ENCODE results near the gene TRABD2A.
"Not testable (repeated sequence)": the region's sequence is repeated elsewhere in the genome, so short reads cannot be mapped to it uniquely, and the experiment has no call there.

TRABD2A gene, protein sequence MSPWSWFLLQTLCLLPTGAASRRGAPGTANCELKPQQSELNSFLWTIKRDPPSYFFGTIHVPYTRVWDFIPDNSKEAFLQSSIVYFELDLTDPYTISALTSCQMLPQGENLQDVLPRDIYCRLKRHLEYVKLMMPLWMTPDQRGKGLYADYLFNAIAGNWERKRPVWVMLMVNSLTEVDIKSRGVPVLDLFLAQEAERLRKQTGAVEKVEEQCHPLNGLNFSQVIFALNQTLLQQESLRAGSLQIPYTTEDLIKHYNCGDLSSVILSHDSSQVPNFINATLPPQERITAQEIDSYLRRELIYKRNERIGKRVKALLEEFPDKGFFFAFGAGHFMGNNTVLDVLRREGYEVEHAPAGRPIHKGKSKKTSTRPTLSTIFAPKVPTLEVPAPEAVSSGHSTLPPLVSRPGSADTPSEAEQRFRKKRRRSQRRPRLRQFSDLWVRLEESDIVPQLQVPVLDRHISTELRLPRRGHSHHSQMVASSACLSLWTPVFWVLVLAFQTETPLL

DNA sequence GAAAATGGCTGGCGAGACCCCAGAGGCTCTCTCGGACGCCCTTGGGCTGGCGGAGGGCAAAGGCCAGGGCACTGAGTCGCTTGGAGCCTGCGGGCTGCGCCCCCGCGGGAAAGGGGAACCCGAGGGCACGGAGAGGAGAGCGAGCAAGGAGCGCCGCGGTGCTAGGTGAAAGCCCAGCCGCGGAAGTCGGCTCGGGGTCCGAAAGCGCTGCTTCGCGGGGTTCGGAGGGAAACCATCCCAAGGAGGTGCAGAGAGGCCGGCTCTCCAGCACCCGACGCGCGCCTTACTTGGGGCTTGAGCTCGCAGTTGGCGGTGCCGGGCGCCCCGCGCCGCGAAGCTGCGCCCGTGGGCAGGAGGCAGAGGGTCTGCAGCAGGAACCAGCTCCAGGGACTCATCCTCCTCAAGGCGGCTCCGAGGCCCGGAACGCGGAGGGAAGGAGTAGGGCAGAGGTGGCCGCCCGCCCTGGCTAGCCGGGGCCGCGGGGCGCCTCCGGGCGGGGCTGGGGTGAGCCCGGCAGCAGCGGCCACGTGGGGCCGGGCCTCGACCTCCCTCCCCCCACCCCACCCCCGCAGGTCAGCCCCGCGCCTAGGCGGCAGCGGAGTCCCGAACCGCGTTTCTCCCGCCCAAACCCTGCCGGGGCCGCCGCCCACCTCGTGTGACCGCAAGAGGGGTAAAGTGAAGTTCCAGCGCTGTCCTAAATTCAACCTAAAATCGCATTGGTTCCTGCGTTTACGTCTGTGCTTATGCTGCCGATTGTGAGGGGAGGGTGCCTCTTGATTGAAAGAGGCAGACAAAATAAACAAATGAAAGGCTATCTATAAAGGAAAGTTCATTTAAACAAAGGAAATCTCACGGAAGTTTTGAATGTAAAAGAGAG lies at the start of gene TRABD2A:
Gene TRABD2A, minus strand, starts transcription at position 440 of the 877 bp plus-strand sequence. Its CDS starts 45 bp downstream, at position 395.
- DNase-seq = no peak

DNA sequence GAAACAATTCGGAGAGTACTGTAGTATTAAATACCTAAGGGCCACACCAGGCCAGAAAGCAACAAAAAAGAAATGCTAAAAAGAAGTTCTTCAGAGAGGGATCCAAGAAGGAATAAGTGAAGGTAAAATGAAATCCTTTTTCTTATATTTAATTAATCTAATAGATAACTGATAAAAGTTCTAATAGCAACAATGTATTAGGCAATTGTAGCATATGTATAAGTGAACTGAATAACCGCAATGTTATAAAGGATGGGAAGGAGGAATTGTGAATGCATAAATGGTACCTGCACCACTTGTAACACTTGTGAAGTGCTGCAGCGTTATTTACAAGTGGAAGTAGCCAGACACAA lies 46.4 kb upstream of the TRABD2A start:
- no peak for DNase-seq

DNA sequence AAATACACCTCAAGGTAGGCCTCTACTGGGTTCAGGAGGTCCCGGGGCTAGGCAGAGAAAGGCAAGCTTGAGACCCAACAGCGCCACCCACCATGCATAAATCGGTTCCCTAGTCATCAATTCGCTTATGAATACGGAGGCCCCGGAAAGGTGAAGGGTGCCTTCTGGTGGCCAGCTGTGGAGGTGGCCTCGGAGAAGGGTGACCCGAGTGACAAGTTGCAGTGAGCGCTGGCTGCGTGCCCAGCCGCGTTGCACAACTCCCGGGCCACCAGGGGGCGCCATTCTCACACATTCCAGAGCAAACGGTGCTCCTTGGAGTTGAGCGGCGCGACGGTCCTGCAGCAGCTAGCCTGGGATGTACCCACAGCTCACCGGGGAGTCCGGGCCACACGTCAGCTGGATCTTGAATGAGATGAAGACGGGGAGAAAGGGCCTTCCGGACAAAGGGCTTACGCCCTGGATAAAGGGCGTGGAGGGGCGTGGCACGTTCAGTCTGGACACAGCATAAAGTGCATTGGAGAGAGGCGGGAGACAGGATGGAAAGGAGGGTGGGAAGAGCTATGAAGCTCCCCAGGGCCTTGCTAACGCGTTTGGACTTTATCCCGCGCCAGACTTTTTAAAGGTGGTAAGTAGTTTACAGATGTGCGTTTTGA lies 45.0 kb upstream of the TRABD2A start:
- no peak for DNase-seq

DNA sequence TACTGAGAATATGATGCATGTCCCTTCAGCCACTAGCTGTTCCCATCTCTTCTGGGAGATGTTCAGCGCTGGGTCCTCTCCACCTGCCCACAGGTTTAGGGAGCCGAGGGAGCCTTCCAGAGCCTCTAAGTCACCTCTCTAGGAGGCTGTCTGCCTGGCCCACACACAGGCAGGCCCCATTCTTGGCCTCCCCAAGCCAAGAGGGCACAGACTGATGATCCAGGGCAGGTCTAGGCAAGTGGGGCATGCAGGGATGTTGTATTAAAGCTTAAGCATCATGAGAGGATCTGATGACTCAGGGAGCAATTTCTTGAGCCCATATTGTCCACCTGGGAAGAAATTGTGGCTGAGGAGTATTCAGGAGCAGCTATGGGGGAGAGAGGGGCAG lies 44.4 kb upstream of the TRABD2A start:
- no peak for DNase-seq

DNA sequence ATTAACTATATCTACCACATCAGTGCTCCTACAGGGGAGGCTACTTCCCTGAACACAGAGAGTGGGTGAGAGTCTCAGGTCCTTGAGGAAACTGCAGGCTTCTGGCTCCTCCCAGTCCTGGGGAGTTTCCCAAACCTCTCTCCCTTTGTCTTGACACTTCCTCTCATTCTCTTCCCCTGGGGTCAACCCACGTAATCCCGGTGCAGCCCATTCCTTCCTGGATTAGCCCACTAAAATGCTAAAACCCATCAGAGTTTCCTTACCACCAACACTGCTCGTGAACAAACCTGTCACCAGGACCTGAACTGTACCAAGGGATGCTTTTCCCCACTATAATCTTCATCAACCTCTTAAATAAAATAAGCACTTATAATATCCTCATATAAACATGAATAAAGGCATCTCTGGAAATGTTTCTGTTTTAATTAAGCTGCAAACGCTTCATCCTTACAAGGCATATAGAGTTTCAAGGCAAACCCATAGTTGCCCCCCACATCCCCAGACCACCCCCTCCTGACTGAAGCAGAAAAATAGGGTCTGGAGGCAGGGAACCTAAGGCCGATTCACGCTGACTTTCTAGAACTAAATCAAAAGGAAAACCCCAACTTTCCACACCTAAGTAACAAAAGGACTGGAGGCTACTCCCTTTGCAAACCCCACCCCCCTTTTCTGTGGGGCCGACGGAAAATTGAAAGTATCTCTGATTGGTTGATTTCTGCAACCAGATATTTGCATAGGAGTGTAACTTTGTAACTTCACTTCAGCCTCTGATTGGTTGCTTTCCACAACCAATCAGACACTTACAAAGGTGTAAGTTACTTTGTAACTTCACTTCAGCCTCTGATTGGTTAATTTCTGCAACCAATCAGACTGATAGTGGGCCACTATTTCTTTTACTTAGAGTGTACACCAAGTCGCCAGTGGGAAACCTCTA lies 43.6 kb upstream of the TRABD2A start:
- DNase-seq = no peak

DNA sequence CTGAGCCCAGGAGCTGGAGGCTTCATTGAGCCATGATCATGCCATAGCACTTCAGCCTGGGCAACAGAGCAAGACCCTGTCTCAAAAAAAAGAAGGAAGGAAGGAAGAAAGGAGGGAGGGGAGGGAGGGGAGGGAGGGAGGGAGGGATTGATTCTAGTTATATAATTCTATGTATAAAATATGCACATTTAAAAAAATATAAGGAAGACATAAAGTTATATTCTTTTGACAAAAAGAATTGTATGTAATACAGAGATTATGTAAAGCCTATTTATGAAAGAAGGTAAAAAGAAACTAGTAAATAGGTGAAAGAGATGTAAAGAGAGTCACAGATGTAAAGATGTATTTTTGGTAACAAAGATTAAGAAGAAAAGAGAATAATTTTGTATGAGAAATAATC lies 42.1 kb upstream of the TRABD2A start:
- no peak for DNase-seq

DNA sequence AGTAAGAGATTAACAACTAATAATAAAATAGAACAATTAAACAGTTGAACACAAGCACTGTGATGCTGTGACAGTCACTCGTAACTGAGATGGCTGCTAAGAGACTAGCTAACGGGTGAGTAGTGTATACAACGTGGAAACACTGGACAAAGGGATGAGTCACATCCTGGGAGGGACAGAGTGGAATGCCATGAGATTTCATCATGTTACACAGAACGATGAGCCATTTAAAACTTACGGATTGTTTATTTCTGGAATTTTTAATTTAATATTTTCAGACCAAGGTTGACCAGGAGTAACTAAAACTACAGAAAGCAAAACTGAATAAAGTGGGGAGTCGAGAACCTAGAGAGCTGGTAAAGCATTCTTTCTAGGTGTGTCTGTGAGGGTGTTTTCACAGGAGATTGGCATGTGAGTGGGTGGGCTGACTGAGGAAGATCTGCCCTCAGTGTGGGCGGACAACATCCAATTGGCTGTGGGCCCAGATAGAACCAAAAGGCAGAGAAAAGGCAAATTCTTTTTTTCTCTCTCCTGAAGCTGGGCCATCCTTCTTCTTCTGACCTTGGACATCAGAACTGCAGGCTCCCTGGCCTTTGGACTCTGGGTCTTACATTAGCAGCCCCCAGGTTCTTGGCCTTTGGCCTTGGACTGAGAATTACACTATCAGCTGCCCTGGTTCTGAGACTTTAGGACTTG lies 39.1 kb upstream of the TRABD2A start:
- no peak for DNase-seq

DNA sequence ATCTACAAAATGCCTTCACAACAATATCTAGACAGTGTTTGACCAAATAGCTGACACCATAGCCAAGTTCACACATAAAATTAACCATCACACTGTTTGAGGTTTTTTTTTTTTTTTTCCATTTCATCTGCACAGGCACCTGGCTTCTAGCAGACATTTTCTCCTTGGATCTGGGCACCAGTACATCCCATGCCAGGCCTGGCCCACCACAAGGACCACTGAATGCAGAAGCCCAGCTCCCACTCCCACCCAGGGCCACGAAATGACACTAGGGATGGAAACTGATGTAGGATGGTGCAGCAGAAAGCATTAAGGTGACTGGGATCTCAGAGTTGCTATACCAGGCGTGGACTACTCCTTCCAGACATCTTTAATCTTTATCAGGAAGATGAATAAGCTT lies 37.5 kb upstream of the TRABD2A start:
- DNase-seq = no peak

DNA sequence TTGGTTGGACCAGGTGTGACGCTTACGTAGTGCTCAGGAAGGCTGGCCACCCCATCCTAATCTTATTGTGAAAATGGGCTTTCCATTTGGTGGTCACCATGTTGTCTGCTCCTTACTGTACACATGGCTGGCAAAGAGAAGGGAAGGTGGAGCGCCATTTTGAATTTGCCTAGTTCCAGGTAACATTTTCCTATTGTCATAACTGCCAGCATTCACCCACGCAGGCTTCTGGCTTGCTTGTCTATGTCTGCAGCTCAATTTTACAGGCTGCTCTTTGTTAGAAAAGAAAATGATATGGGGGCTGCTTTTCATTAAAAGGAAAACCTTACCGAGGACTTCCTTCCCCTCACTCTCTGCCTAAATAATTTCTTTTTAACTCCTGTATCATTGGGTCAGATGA lies 36.9 kb upstream of the TRABD2A start:
- DNase-seq = not testable (repeated sequence)

DNA sequence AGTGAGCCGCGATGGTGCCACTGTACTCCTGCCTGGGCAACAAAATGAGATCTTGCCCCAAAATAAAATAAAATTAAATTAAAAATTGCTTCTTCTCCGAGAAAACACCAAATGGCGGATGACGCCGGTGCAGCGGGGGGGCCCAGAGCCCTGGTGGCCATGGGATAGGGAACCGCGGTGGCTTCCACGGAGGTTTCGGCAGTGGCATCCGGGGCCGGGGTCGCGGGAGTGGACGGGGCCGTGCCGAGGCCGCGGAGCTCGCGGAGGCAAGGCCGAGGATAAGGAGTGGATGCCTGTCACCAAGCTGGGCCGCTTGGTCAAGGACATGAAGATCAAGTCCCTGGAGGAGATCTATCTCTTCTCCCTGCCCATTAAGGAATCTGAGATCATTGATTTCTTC lies 34.8 kb upstream of the TRABD2A start:
- not testable (repeated sequence) for DNase-seq

DNA sequence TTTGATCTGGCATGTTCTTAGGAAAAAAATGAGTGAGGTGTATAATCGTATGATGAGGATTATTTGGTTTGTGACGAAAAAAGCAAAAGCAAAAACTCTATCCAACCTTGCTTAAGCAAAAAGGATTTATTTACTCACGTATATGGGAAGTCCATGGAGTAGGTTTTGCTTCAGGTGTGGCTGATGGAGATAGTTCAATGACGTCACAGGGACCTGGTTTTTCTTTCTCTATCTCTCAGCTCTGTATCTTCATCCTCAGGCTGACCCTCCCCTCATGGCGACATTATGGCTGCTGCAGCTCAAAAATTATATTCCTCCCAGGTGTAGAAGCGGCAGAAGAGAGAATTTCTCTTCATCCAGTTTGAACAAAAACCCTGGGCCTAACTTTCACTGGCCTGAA lies 33.5 kb upstream of the TRABD2A start:
- DNase-seq = no peak

DNA sequence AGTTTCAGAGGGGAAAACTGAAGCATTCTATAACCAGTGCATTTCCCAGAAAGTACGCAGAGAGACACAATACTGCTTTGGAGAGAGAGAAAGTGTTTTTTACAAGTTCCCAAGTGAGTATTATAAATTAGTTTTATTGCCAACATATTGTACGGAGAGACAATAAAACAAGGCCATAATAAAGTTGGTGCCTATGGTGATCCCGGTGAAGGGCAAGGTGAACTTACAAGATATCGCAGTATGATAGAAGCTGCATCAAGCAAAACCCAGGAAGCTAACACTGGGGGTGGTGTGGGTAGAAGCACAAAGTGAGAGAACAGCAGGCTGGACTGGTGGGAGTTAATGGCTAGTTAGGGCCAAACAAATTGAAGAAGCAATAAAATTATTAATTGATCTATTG lies 32.1 kb upstream of the TRABD2A start:
- DNase-seq = no peak

DNA sequence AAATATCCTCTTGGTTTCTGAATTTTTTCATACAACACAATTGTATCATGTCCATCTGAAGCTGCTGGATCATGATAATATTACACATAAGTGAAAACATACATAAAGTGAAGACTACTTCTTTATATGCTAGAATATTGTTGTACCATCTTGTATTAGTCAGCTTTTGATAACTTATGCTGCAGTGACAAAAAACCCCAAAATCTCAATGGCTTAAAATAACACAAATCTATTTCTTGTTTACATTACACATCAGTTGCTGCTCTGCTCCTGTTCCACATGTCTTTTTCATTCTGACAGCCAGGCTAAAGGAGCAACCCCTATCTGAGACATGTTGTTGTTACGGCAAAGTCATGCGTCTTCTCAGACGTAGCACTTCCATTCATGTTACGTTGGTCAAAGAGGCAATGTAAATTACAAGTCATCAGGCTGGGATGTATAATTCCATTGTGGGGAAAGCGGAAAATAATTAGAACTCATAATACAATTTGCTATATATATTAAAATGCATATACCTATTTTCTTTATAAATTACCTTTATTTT lies 30.3 kb upstream of the TRABD2A start:
- DNase-seq = no peak

DNA sequence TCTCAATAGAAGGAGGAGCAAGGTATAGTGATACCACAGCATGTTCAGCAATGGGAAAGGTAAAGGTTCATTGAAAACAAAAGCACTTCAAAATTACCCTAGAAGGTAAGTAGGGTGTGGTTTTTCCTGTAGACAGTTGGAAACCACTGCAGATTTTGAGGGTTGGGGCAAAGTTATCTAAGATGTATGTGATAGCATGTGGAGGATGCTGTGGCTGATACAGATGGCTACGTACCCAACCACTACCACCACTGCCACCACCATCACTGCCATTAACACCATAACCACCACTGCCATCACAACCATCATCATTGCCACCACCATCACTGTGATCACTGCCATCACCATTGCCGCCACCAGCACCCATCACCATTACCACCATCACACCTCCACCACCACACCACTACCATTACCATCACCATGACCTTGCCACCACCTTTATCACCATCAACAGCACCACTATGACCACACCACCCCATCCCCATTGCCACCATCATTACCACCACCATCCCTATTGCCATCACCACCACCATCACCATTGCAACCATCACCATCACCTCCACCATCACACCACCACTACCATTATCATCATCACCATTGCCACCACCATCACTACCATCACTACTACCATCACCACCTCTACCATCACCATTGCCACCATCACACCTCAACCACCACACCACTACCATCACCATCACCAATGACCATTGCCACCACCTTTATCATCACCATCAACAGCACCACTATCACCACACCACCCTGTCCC lies 28.2 kb upstream of the TRABD2A start:
- DNase-seq = no peak

DNA sequence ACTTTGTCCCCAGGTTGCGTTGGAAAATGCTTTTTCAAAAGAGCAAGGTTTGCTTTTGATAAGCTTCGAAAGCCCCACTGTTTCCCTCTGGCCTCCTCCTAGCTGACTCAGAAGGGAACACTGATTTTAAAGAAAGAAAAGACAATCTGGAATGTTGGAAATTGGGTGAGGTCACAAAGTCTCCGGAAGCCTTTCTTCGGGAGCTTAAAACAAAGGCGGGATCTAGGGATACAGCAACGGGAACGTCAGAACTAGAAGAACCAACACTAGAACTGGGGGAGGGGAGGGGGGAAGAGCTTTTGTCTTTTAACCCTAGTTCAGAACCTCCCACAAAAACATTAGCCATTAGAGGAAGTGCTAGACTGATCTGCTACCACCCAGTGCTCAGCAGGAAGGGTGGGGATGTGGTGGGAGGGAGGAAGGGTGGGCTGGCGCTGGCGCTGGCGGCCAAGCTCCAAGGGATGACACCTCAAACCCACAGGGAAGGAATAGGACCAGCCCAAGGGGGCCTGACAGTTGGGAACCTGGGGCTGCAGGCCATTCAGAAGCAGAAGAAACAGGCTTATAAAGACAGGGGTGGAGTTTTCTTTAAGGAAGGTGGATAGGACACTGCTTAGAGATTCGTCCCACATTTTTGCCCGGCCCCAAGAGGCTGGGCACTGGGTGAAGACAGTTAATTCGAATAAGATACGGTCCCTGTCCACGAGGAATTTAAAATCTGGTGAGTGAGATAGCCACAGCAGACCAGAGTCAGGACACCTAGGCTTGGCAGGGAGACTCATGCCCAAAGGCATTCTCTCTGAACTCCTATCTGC lies 26.2 kb upstream of the TRABD2A start:
- DNase-seq = no peak

DNA sequence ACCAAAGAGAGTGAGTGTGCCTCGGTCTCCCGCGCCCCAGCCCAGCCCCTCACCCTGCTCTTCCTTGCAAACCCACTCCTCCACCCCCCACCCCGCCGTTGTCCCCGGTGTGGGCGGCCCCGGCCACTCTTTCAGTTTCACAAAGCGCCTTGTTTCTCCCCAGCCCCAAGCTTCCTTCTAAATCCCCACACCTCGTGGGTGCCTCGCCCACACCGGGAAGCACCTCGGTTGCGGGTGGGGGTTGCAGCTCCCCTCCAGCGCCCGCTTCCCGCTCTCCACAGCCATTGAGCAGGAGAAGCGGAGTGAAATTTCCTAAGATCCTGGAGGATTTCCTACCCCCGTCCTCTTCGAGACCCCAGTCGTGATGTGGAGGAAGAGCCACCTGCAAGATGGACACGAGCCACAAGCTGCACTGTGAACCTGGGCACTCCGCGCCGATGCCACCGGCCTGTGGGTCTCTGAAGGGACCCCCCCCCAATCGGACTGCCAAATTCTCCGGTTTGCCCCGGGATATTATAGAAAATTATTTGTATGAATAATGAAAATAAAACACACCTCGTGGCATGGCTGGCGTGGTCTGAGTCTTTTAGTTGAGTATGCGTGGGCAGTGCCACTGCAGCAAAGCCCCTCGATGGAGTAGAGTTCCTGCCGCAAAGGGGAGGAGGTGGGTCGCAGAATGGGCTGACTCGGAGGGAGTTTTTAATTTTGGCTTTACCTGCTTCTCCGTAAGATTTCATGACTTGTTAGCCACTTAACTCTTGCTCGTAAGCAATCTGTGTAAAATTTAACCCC lies 25.4 kb upstream of the TRABD2A start:
- peak; percentile 11 for DNase-seq

DNA sequence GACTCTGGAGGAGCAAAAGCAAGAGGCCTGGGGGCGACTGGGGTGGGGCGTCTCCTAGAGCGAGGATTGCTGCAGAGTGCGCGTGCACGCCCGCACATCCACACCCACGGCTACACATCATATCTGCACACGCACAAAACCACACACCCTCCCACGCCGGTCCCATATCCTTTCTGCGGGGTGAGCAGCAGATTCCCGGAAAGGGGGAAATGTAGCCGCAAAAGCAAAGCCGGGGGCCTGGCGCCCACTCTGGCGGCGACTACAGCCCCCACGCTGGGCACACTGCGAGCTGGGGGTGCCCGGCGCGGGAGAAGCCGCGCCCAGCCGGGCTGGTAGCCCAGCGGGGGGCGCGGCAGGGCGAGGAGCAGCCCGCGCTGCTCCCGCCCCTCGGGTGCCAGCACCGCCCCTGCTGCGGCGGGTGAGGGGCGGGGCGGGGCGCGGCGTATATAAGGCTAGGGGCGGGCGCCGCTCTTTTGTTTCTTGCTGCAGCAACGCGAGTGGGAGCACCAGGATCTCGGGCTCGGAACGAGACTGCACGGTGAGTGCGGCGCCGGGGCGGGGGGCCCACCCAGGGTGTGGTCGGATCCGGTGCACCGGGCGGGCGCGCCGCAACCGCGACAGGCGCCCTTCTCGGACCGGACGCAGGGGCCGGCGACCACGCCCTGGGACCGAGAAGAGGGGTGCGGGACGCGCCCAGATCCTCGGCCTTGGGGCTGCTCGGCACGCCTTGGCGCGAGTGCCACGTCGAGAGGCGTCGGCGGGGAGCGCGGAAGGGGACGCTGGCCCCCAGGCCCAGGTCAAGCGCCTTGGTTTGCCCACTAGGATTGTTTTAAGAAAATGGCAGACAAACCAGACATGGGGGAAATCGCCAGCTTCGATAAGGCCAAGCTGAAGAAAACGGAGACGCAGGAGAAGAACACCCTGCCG lies 24.6 kb upstream of the TRABD2A start, which contains the start of gene TMSB10:
Gene TMSB10, plus strand, starts transcription at position 476 of the 927 bp plus-strand sequence.
- DNase-seq = no peak

All from cortex of kidney (tissue), 1 donor.